H9 (cell line): Measurements from ENCODE around the gene ZFP57. TPM values are rescaled to one million over a fixed set of nuclear protein-coding genes. Genes with fewer than 3 reads are reported as not detected.

ENCODE experiments used
- DNase-seq: peaks from one replicate; pipeline ENCODE4 v3.0.0-alpha.2; 2017
- H2AFZ ChIP-seq: one replicate; pipeline ENCODE4 v1.6.1; 2013; ENCODE audit warnings: mild to moderate bottlenecking, low read length, control low read depth, moderate library complexity
- H2AK5ac ChIP-seq: 2 replicates; pipeline ENCODE4 v1.6.1; 2013; ENCODE audit warnings: low read length, control low read depth, mixed read lengths; ENCODE audit not compliant: insufficient read length
- H2BK120ac ChIP-seq: one replicate; pipeline ENCODE4 v1.6.1; 2013; ENCODE audit warnings: low read depth, mild to moderate bottlenecking, low read length, control low read depth, inconsistent platforms; ENCODE audit not compliant: poor library complexity, severe bottlenecking
- H2BK12ac ChIP-seq: 2 replicates; pipeline ENCODE4 v1.6.1; 2013; ENCODE audit warnings: low read length, control low read depth, mixed read lengths, low read depth; ENCODE audit not compliant: insufficient read length
- H2BK15ac ChIP-seq: 2 replicates; pipeline ENCODE4 v1.6.1; 2013; ENCODE audit warnings: low read depth, low read length, control low read depth
- H2BK20ac ChIP-seq: one replicate; pipeline ENCODE4 v1.6.1; 2013; ENCODE audit warnings: low read depth, mild to moderate bottlenecking, low read length, control low read depth, inconsistent platforms; ENCODE audit not compliant: poor library complexity, severe bottlenecking
- H2BK5ac ChIP-seq: 2 replicates; pipeline ENCODE4 v1.6.1; 2013; ENCODE audit warnings: low read length, control low read depth, mixed read lengths; ENCODE audit not compliant: insufficient read length
- H3K14ac ChIP-seq: 2 replicates; pipeline ENCODE4 v1.6.1; 2013; ENCODE audit warnings: low read length, control low read depth; ENCODE audit not compliant: insufficient read depth
- H3K18ac ChIP-seq: 2 replicates; pipeline ENCODE4 v1.6.1; 2013; ENCODE audit warnings: low read depth, mild to moderate bottlenecking, mixed read lengths, low read length, control low read depth; ENCODE audit not compliant: insufficient read length
- H3K23ac ChIP-seq: 2 replicates; pipeline ENCODE4 v1.6.1; 2013; ENCODE audit warnings: low read length, control low read depth, mixed read lengths, low read depth; ENCODE audit not compliant: insufficient read length
- H3K23me2 ChIP-seq: 2 replicates; pipeline ENCODE4 v1.6.1; 2013; ENCODE audit warnings: low read depth, mild to moderate bottlenecking, mixed read lengths, low read length, control low read depth; ENCODE audit not compliant: insufficient read length, poor library complexity, severe bottlenecking
- H3K27ac ChIP-seq: 2 replicates; pipeline ENCODE4 v1.5.1; 2013; ENCODE audit warnings: low read length, control low read depth, mixed read lengths, low read depth; ENCODE audit not compliant: insufficient read length
- H3K27me3 ChIP-seq: 2 replicates; pipeline ENCODE4 v1.6.1; 2013; ENCODE audit warnings: low read length, control low read depth, inconsistent platforms; ENCODE audit not compliant: insufficient read depth
- H3K4ac ChIP-seq: 2 replicates; pipeline ENCODE4 v1.6.1; 2013; ENCODE audit warnings: low read depth, mild to moderate bottlenecking, control low read depth, inconsistent platforms, low read length, moderate library complexity
- H3K4me1 ChIP-seq: 2 replicates; pipeline ENCODE4 v1.6.1; 2013; ENCODE audit warnings: low read length, control low read depth, inconsistent platforms; ENCODE audit not compliant: insufficient read depth
- H3K4me2 ChIP-seq: 2 replicates; pipeline ENCODE4 v1.6.1; 2013; ENCODE audit warnings: low read length, control low read depth, mixed read lengths; ENCODE audit not compliant: insufficient read length, insufficient read depth
- H3K56ac ChIP-seq: 2 replicates; pipeline ENCODE4 v1.6.1; 2013; ENCODE audit warnings: low read depth, mild to moderate bottlenecking, mixed read lengths, low read length, control low read depth; ENCODE audit not compliant: insufficient read length
- H3K79me1 ChIP-seq: 2 replicates; pipeline ENCODE4 v1.6.1; 2013; ENCODE audit warnings: low read depth, mild to moderate bottlenecking, moderate library complexity, low read length, control low read depth, inconsistent platforms; ENCODE audit not compliant: insufficient read depth, poor library complexity, severe bottlenecking
- H3K79me2 ChIP-seq: 2 replicates; pipeline ENCODE4 v1.6.1; 2013; ENCODE audit warnings: low read length, control low read depth, inconsistent platforms; ENCODE audit not compliant: insufficient read depth
- H3K9ac ChIP-seq: 2 replicates; pipeline ENCODE4 v1.6.1; 2013; ENCODE audit warnings: low read length, control low read depth, mixed read lengths; ENCODE audit not compliant: insufficient read length; ENCODE audit errors: extremely low read depth
- H3K9me3 ChIP-seq: one replicate; pipeline ENCODE4 v1.6.1; 2013; ENCODE audit warnings: low read depth, low read length, inconsistent platforms; ENCODE audit not compliant: control insufficient read depth
- H3T11ph ChIP-seq: one replicate; pipeline ENCODE4 v1.6.1; 2013; ENCODE audit warnings: mild to moderate bottlenecking, low read length, control low read depth, inconsistent platforms
- H4K20me1 ChIP-seq: one replicate; pipeline ENCODE4 v1.6.1; 2013; ENCODE audit not compliant: control insufficient read depth, insufficient read length, insufficient read depth
- H4K5ac ChIP-seq: 2 replicates; pipeline ENCODE4 v1.6.1; 2013; ENCODE audit warnings: low read depth, mild to moderate bottlenecking, mixed read lengths, low read length, control low read depth; ENCODE audit not compliant: insufficient read length
- H4K8ac ChIP-seq: replicated peaks from 2 replicates; pipeline ENCODE4 v1.6.1; 2013; ENCODE audit warnings: low read length, control low read depth, mixed read lengths, low read depth; ENCODE audit not compliant: insufficient read length
- H4K91ac ChIP-seq: 2 replicates; pipeline ENCODE4 v1.6.1; 2013; ENCODE audit warnings: low read depth, mild to moderate bottlenecking, moderate library complexity, mixed read lengths, low read length, control low read depth; ENCODE audit not compliant: insufficient read length
- H3K27ac Mint-ChIP-seq, 3 experiments: 2 replicates in 2 of 3; 3 replicates in 1 of 3; pipeline ENCODE4 v1.8.0; 2020 to 2021; ENCODE audit warnings: mixed read lengths in 3 of 3, mild to moderate bottlenecking in 1 of 3, moderate library complexity in 1 of 3
- H3K27me3 Mint-ChIP-seq: 2 replicates; pipeline ENCODE4 v1.8.0; 2021; ENCODE audit warnings: low read depth, mild to moderate bottlenecking, moderate library complexity, mixed read lengths
- H3K36me3 Mint-ChIP-seq, 3 experiments: 2 replicates in 2 of 3; 3 replicates in 1 of 3; pipeline ENCODE4 v1.8.0; 2020 to 2021; ENCODE audit warnings: low read depth in 3 of 3, mixed read lengths in 3 of 3; ENCODE audit not compliant: insufficient read depth in 1 of 3
- H3K4me1 Mint-ChIP-seq, 2 experiments: 2 replicates each; pipeline ENCODE4 v1.8.0; 2020; ENCODE audit warnings: mixed read lengths in 2 of 2
- H3K4me3 Mint-ChIP-seq, 2 experiments: 2 replicates in 1 of 2; 3 replicates in 1 of 2; pipeline ENCODE4 v1.8.0; 2020 to 2021; ENCODE audit warnings: mild to moderate bottlenecking in 2 of 2, mixed read lengths in 2 of 2, moderate library complexity in 1 of 2
- H3K9me3 Mint-ChIP-seq, 2 experiments: 2 replicates in 1 of 2; 3 replicates in 1 of 2; pipeline ENCODE4 v1.8.0; 2020; ENCODE audit warnings: mild to moderate bottlenecking in 2 of 2, mixed read lengths in 2 of 2, moderate library complexity in 1 of 2
- WGBS: extraction: QIAGEN DNeasy Blood & Tissue Kit; methylation state at CpG from one replicate; pipeline ENCODE4 v1.1.7; 2013; ENCODE audit warnings: missing lambda C conversion rate, low lambda C conversion rate, mixed read lengths; ENCODE audit not compliant: insufficient read length; ENCODE audit errors: extremely low coverage; 5-methylcytosine and 5-hydroxymethylcytosine counted together
- total RNA-seq: library from RNA; stranded (reverse); gene quantifications from 2 replicates; pipeline ENCODE4 v1.2.1, GENCODE V29; 2021
- TF ChIP-seq, protein P1 (sequence below): fragments of 200-600 bp; sonication (generic); conservative IDR thresholded peaks from 3 replicates; pipeline ENCODE4 v1.8.0; 2021; ENCODE audit warnings: antibody characterized with exemption, mild to moderate bottlenecking

ZFP57 gene
- total RNA-seq, 1 experiment from 2014 or later: 1.7 TPM

DNA sequence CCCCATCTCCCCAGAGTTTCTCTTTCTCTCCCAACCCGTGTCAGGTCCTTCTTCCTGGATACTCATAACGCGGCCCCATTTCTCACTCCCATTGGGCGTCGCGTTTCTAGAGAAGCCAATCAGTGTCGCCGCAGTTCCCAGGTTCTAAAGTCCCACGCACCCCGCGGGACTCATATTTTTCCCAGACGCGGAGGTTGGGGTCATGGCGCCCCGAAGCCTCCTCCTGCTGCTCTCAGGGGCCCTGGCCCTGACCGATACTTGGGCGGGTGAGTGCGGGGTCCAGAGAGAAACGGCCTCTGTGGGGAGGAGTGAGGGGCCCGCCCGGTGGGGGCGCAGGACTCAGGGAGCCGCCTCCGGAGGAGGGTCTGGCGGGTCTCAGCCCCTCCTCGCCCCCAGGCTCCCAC is 42.3 kb upstream of the ZFP57 start, which contains the start of gene HLA-F:
TSS of gene HLA-F (plus strand) at position 173 of the 404 bp plus-strand sequence. CDS start at position 203, 30 bp downstream.
- no peak within 1 kb of the TSS for H3K27ac ChIP-seq
- no peak within 1 kb of the TSS for H3T11ph ChIP-seq
- peaks cover 6 to 10% of the 10 kb centered on the region in 2 experiments for H3K4me1 Mint-ChIP-seq
- H2BK5ac ChIP-seq: no peak within 1 kb of the TSS
- no peak within 1 kb of the TSS for H3K4ac ChIP-seq
- H4K20me1 ChIP-seq: no peaks in the 10 kb centered on the region
- peaks cover 9% of the 10 kb centered on the region; the same call in 1 of the 2 replicates for H3K27me3 ChIP-seq
- no CpG with 5 or more reads among the region's 26 CpGs for WGBS
- TF ChIP-seq, protein P1, sequence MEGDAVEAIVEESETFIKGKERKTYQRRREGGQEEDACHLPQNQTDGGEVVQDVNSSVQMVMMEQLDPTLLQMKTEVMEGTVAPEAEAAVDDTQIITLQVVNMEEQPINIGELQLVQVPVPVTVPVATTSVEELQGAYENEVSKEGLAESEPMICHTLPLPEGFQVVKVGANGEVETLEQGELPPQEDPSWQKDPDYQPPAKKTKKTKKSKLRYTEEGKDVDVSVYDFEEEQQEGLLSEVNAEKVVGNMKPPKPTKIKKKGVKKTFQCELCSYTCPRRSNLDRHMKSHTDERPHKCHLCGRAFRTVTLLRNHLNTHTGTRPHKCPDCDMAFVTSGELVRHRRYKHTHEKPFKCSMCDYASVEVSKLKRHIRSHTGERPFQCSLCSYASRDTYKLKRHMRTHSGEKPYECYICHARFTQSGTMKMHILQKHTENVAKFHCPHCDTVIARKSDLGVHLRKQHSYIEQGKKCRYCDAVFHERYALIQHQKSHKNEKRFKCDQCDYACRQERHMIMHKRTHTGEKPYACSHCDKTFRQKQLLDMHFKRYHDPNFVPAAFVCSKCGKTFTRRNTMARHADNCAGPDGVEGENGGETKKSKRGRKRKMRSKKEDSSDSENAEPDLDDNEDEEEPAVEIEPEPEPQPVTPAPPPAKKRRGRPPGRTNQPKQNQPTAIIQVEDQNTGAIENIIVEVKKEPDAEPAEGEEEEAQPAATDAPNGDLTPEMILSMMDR: peak; percentile 24; the same call in 2 of the 3 replicates
- H2AFZ ChIP-seq: no peak within 1 kb of the TSS
- no peak within 1 kb of the TSS for H4K8ac ChIP-seq
- no peaks in the 10 kb centered on the region for H3K9me3 ChIP-seq
- H2AK5ac ChIP-seq: no peak within 1 kb of the TSS
- no peak within 1 kb of the TSS for H3K14ac ChIP-seq
- peaks cover 0 to 3% (median 2%) of the 10 kb centered on the region in 3 experiments; a peak in 3 of 7 replicates for H3K36me3 Mint-ChIP-seq
- no peak within 1 kb of the TSS; a peak in 1 of 7 replicates for H3K27ac Mint-ChIP-seq
- H3K23ac ChIP-seq: no peak within 1 kb of the TSS
- H3K79me1 ChIP-seq: no peaks in the 10 kb centered on the region
- H3K79me2 ChIP-seq: no peaks in the 10 kb centered on the region
- H3K4me1 ChIP-seq: no peaks in the 10 kb centered on the region; the same call in 1 of the 2 replicates
- H3K4me2 ChIP-seq: peak within 1 kb of the TSS; percentile 67
- H4K91ac ChIP-seq: no peak within 1 kb of the TSS
- H3K9ac ChIP-seq: no peak within 1 kb of the TSS
- H2BK120ac ChIP-seq: no peak within 1 kb of the TSS
- no peak within 1 kb of the TSS for H4K5ac ChIP-seq
- no peak within 1 kb of the TSS for H2BK20ac ChIP-seq
- peak; percentile 81 for DNase-seq
- H3K18ac ChIP-seq: no peak within 1 kb of the TSS
- H2BK15ac ChIP-seq: no peak within 1 kb of the TSS
- H3K56ac ChIP-seq: no peak within 1 kb of the TSS
- peaks cover 58% of the 10 kb centered on the region for H3K27me3 Mint-ChIP-seq
- H3K4me3 Mint-ChIP-seq: peak within 1 kb of the TSS; percentile 73 to 86
- peaks cover 4% of the 10 kb centered on the region for H3K23me2 ChIP-seq
- H3K9me3 Mint-ChIP-seq: no peaks in the 10 kb centered on the region
- no peak within 1 kb of the TSS for H2BK12ac ChIP-seq
